SK-N-MC (cell line): ENCODE measurements around the gene SOCS1.
"Not testable (repeated sequence)": the region's sequence is repeated elsewhere in the genome, so short reads cannot be mapped to it uniquely, and the experiment has no call there.

Experiments
- DNase-seq: peaks from one replicate; pipeline ENCODE4 v3.0.0-alpha.2; 2011; ENCODE audit warnings: low read depth, low spot score
- H3K27ac ChIP-seq: fragments of 200-600 bp; sonication (generic); 2 replicates; pipeline ENCODE4 v1.5.1; 2016; ENCODE audit warnings: mixed run types
- H3K36me3 ChIP-seq: fragments of 200-600 bp; sonication (generic); 2 replicates; pipeline ENCODE4 v1.6.1; 2017; ENCODE audit warnings: antibody characterized with exemption, low read length, mixed read lengths; ENCODE audit not compliant: insufficient read depth
- H3K4me3 ChIP-seq: fragments of 200-600 bp; sonication (generic); 2 replicates; pipeline ENCODE4 v1.5.1; 2016
- H3K9ac ChIP-seq: fragments of 200-600 bp; sonication (generic); 2 replicates; pipeline ENCODE4 v1.8.0; 2017; ENCODE audit warnings: mixed run types, mixed read lengths; ENCODE audit not compliant: insufficient read length
- H3K9me3 ChIP-seq: fragments of 200-600 bp; sonication (generic); 2 replicates; pipeline ENCODE4 v1.6.1; 2017; ENCODE audit warnings: low read depth, mild to moderate bottlenecking, antibody characterized with exemption, low read length, moderate library complexity, mixed read lengths
- EZH2 ChIP-seq: fragments of 200-600 bp; sonication (generic); IDR thresholded peaks from one replicate; pipeline ENCODE4 v1.6.1; 2017; ENCODE audit warnings: antibody characterized with exemption
- FOXP2 ChIP-seq: optimal IDR thresholded peaks from 2 replicates; pipeline ENCODE3; 2011; ENCODE audit warnings: mild to moderate bottlenecking, moderate library complexity; ENCODE audit not compliant: insufficient read depth; ENCODE audit errors: extremely low read length, control extremely low read depth
- POLR2AphosphoS5 ChIP-seq: IDR thresholded peaks from 2 replicates; pipeline ENCODE4 v1.6.1; 2012; ENCODE audit warnings: mild to moderate bottlenecking, low read depth, low read length, borderline replicate concordance

SOCS1 gene

GRCh38 chr16:11255737-11256660 is at the start of gene SOCS1:
SOCS1 (minus strand) TSS chr16:11256204; CDS start chr16:11255478, 726 bp downstream.
- Histone ChIP-seq H3K4me3 (peak within 1 kb of the TSS; percentile 80), H3K9me3 (no peaks in the 10 kb centered on the region), H3K36me3 (no peaks in the 10 kb centered on the region), H3K27ac (no peak within 1 kb of the TSS), H3K9ac (peak within 1 kb of the TSS; percentile 61)
- no peak for DNase-seq
- TF ChIP-seq EZH2: no peak
- no peak for TF ChIP-seq FOXP2
- no peak for TF ChIP-seq POLR2AphosphoS5

- no peaks in the 10 kb centered on the region for H3K36me3 ChIP-seq
- no peaks in the 10 kb centered on the region for H3K9me3 ChIP-seq
- H3K9ac ChIP-seq: no peak overlapping the region
- no peak for DNase-seq
- no peak for TF ChIP-seq POLR2AphosphoS5
- TF ChIP-seq EZH2: no peak
- no peak for TF ChIP-seq FOXP2
- no peak overlapping the region for H3K27ac ChIP-seq
- no peak overlapping the region for H3K4me3 ChIP-seq
These were observed 47.6 kb upstream of the SOCS1 start for GRCh38 chr16:11303405-11304138.

- Histone ChIP-seq H3K4me3 (no peak overlapping the region), H3K9ac (no peak overlapping the region), H3K9me3 (no peaks in the 10 kb centered on the region), H3K36me3 (no peaks in the 10 kb centered on the region), H3K27ac (no peak overlapping the region)
- no peak for DNase-seq
- TF ChIP-seq EZH2: no peak
- TF ChIP-seq POLR2AphosphoS5: no peak
- no peak for TF ChIP-seq FOXP2
These were observed 47.0 kb upstream of the SOCS1 start for GRCh38 chr16:11302977-11303376.

GRCh38 chr16:11301645-11302501 is 45.9 kb upstream of the SOCS1 start:
- Histone ChIP-seq H3K9ac (no peak overlapping the region), H3K9me3 (no peaks in the 10 kb centered on the region), H3K4me3 (no peak overlapping the region), H3K36me3 (no peaks in the 10 kb centered on the region), H3K27ac (no peak overlapping the region)
- no peak for DNase-seq
- TF ChIP-seq POLR2AphosphoS5 (no peak), EZH2 (no peak), FOXP2 (no peak)

DNA sequence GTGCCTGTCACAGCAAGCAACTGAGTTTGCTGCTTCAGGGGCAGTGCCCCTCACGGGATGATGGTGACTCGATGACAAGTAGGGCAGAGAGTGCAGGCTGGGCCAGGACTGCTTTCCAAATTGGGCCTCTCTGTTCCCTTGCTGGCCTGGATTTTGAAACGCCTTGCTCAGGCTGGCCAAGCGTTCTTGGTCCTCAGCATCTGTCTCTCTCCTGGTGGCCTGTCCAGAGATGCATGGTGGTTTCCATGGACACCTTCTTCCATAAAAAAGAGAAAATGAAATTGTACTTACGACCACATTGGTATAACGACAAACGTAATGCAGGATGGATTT is 44.5 kb upstream of the SOCS1 start:
- H3K36me3 ChIP-seq: no peaks in the 10 kb centered on the region
- no peak overlapping the region for H3K9ac ChIP-seq
- no peak overlapping the region for H3K27ac ChIP-seq
- H3K9me3 ChIP-seq: no peaks in the 10 kb centered on the region
- TF ChIP-seq EZH2 (no peak), FOXP2 (no peak), POLR2AphosphoS5 (no peak)
- DNase-seq: no peak
- no peak overlapping the region for H3K4me3 ChIP-seq

DNA sequence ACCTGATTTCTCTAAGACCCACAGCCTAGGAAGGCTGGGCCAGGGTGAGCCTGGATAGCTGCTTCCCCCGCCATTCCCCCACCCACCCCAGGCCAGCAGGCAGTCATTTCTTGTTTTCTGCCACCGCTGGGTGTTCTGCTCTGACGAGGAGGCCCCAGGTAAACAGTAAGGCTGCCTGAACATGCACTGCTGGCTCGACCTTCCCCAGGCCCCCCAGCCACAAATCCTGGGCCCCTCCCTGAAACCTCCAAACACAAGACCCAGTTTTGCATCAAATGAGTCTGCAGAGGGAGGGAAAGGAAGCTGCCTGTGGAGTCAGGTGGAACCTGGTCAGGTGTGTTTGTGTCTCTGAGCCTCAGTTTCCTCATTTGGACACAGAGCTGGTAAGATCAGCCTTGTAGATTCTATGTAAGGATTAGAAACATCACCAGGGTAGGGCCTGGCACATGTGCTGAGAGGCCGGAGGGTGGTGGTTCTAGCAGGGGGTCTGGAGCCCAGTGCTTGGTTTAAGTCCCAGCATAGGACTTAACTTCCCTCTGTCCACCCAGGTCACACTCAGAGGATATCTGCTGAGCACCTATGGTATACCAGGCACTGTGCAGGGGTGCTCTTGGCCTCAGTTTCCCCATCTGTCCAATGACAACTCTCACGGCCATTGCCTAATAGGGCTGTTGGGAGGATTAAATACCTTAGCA is 44.0 kb upstream of the SOCS1 start:
- no peak overlapping the region for H3K4me3 ChIP-seq
- H3K36me3 ChIP-seq: no peaks in the 10 kb centered on the region
- DNase-seq: no peak
- H3K9me3 ChIP-seq: no peaks in the 10 kb centered on the region
- no peak overlapping the region for H3K9ac ChIP-seq
- TF ChIP-seq FOXP2 (no peak), POLR2AphosphoS5 (no peak), EZH2 (no peak)
- H3K27ac ChIP-seq: no peak overlapping the region

DNA sequence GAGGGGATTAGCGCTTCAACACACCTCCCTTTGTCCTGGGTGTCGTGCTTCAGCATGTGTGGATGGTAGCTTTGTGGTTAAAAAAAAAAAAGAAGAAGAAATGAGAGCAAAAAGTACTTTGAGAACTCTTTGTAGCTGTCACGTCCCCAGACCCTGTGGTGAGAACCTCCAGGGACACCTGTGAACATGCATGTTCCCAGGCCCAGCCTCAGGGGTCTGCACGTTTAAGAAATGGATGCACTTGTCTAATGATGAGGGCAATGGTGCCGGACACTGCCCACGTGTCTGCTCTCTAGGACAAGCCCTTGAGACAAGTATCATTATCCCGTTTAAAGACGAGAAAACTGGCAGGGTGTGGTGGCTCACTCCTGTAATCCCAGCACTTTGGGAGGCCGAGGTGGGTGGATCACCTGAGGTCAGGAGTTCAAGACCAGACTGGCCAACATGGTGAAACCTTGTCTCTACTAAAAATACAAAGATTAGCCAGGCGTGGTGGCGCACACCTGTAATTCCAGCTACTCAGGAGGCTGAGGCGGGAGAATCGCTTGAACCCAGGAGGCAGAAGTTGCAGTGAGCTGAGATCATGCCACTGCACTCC is 43.0 kb upstream of the SOCS1 start:
- not testable (repeated sequence) for DNase-seq, H3K4me3 ChIP-seq, H3K27ac ChIP-seq, H3K9ac ChIP-seq, H3K36me3 ChIP-seq, H3K9me3 ChIP-seq
